Stimulated activated CD4-positive, alpha-beta T cell treated with anti-CD3 and anti-CD28 coated beads, Interleukin-12 subunit alpha, Interleukin-12 subunit beta, amount 100 ng/mL, for 4 hours (primary cell): ENCODE data around the gene FIBCD1.
"Not testable (repeated sequence)": the region's sequence is repeated elsewhere in the genome, so short reads cannot be mapped to it uniquely, and the experiment has no call there.

Experiments used
- DNase-seq: peaks from one replicate; pipeline ENCODE4 v3.0.0-alpha.2; 2020

Gene FIBCD1

DNA sequence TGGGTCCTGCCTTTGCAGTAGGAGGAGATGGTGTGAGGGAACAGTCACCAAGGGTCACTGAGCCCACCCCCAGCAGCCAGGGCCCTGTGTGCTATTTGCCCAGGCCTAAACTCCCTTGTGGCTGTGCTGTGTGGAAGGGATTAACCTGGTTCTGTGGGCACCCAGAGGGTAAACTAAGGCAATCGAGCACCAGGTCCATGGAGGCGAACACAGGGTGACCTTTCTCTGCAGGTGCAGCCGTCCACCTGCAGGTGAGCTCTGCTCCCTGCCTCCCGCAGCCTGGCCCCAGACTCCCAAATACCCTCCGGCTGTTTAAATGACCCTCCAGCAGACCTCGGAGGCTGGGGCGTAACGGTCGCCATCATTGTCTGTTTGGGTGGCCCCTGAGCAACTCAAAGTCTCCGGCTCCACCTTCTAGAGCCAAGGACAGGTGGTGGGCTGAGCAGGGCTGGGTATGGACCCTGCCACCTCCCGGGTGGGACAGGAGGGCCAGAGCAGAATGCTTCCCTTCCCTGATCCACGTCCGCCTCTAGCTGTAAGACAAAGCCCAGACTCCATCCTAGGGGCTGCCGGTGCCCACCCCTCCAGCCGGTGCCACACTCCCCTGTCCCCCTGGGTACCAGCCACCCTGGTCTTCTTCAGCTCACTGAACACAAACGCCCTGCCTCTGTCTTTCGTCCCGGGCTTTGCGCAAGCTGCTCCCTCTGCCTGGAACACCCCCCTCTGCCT is 34.1 kb upstream of the FIBCD1 start:
- no peak for DNase-seq

DNA sequence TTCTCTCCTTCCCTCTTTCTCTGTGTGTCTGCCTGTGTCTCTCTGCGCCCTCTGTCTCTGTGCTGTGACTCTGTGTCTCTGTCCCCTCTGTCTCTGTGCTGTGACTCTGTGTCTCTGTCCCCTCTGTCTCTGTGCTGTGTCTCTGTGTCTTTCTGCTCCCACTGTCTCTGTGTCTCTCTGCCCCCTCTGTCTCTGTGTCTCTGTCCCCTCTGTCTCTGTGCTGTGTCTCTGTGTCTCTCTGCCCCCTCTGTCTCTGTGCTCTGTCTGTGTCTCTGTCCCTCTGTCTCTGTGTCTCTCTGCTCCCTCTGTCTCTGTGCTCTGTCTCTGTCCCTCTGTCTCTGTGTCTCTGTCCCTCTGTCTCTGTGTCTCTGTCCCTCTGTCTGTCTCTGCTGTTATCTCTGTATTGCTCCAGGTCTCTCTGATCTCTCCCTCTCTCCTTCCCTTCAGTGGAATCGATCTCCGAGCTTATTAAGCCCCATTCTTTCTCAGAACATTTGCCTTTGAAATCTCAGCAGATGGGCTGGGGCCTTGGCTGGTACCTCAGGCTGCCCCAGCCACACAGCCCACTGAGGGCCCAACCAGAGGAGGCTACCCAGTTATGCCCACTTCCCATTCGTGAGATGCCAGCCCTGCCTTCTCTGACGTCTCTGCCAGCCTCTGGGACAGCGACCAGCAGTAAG is 33.4 kb upstream of the FIBCD1 start:
- DNase-seq: no peak

- DNase-seq: no peak
Observed at GRCh38 chr9:130971294-130971849, 32.3 kb upstream of the FIBCD1 start.

DNA sequence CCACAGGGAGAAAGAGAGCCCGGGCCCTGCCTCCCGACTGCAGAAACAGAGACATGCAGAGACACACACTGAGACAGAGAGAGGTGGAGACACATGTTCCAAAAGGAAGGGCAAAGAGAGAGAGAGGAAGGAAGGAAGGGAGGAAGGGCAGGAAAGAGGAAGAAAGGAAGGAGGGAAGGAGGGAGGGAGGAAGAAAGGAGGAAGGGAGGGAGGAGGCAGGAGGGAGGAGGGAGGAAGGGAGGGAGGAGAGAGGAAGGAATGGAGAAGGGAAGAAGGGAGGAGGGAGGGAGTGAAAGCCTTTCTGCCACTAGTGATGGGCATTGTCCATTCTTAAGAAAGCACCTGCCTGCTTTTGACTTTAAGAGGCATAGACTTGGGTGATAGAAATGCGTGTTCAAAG is 31.8 kb upstream of the FIBCD1 start:
- DNase-seq: no peak

DNA sequence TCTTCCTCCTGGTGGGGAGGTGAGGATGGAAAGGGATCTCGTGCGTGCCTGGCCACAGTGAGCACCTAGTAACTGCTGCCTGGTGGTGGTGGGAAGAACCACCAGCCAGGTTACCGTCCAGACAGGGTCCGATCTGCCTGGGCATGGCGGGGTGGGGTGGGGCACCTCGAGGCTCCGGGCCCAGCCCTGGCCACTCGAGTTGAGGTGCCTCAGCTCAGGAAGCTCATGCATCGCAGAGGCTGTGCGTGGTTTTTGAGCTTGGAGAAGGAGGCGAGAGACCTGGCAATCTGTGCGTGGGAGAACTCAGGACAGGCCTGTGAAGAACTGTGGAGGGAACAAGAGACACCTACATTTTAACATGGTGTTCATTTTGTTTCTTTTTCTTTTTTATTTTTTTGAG is 31.0 kb upstream of the FIBCD1 start:
- DNase-seq: no peak

DNA sequence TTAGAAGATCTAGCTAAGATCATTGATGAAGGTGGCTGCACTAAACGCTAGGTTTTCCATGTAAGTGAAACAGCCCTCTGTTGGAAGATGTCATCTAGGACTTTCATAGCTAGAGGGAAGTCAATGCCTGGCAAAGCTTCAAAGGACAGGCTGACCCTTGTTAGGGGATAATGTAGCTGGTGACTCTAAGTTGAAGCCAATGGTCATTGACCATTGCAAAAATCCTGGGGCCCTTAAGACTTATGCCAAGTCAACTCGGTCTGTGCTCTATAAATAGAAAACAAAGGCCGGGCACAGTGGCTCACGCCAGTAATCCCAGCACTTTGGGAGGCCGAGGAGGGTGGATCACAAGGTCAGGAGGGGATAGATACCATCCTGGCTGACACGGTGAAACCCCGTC is 26.6 kb upstream of the FIBCD1 start:
- DNase-seq: no peak

- DNase-seq: no peak
Observed at GRCh38 chr9:130963916-130964315, 24.9 kb upstream of the FIBCD1 start.

GRCh38 chr9:130963337-130963908 is 24.4 kb upstream of the FIBCD1 start:
- no peak for DNase-seq

- DNase-seq: no peak
Observed at GRCh38 chr9:130962418-130963316, 23.6 kb upstream of the FIBCD1 start.

DNA sequence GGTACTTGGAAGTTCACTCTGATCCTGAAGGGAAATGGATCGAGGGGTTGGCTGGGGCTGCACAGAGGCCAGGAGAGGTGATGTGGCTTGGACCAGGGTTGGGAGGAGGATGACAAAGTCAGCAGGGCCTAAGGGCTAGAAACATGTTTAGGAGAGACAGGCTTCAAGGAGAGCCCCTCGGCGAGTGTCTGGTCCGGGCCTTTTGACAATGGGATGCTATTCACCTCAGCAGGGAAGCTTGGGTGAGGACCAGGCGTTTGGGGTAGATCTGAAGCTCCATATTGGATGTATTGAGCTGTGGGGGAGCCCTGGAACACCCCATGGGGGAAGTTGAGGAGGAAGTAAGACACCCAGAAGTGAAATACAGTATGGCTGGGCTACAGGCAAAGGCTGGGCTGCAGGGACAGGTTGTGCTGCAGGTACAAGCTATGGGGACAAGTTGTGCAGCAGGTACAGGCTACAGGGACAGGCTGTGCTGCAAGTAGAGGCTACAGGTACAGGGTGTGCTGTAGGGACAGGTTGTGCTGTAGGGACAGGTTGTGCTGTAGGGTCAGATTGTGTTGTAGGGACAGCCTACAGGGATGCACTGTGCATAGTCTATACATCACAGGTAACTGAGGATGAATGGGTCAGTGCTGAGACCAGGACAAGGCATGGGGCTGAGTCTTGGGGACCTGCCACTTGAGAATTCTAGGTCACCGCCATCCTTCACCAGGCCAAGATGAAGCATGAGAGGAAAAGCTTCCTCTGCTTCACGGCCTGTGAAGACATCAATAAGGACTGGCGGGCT is 22.7 kb upstream of the FIBCD1 start:
- DNase-seq: no peak

GRCh38 chr9:130960522-130961378 is 21.7 kb upstream of the FIBCD1 start:
- DNase-seq: no peak

DNA sequence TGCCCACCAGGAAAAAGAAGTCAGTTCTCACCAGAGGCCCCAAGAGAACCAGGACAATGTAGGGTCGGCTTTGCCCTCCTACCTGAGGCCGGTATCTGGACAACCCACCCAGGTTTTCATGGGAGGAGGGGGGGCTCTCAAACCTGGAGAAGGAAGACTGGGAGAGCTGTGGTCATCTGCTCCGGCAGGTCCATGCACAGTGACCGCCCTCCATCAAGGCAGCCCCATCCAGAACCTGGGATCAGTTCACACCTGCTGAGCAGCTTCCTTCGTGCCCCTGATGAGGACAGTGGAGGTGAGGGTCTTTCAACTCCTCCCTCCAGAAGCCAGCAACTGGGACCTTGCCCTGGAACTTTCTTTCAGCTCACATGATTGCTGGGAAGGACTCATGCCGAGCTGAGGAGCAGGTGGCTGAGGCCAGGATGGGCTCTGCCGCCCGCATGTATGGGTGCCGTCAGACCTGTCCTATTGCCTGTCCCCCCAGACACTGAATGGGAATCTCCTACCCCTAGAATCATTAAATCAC is 20.8 kb upstream of the FIBCD1 start:
- no peak for DNase-seq

DNA sequence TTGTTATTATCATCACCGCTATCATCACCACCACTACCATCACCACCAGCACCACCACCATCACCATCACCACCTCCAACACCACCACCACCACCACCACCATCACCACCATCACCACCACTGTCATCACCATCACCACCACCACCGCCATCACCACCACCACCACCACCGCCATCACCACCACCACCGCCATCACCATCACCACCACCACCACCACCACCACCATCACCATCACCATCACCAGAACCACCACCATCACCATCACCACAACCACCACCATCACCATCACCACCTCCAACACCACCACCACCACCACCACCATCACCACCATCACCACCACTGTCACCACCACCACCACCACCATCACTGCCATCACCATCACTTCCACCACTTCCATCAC is 19.5 kb upstream of the FIBCD1 start:
- not testable (repeated sequence) for DNase-seq

DNA sequence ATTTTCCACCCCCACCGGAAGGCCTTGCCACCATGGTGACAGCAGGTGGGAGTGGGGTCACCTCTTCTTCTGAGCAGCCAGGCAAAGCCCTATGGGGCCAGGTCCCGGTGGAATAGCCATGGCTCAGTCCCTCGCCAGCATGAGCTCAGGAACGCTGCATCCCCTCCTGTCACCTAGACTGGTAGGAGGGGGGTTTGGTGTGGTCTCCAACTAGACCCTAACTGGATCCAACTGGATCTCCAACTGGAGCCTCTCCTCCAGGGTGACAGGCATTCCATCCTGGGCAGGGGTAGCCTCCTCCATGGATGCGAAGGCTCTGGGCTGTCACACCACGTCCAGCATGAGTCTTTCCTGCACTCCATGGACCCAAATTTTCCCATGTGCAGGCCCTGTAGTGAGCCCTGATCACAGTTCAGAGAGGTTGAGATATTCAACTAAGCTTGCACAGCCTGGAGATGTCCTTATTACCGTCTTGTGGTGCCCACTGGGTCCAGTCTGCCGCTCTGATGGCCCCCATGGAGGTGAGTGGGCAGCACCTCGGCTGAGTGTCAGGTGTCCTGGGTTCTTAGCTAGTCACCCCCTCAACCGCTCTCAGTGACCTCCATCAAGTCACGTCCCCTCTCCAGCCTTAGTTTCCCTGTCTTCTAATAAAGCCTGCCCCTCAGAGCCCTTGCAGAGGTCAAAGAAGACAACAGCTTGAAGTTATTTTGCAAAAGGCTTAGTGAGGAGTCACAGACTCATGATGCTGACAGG is 18.6 kb upstream of the FIBCD1 start:
- no peak for DNase-seq

DNA sequence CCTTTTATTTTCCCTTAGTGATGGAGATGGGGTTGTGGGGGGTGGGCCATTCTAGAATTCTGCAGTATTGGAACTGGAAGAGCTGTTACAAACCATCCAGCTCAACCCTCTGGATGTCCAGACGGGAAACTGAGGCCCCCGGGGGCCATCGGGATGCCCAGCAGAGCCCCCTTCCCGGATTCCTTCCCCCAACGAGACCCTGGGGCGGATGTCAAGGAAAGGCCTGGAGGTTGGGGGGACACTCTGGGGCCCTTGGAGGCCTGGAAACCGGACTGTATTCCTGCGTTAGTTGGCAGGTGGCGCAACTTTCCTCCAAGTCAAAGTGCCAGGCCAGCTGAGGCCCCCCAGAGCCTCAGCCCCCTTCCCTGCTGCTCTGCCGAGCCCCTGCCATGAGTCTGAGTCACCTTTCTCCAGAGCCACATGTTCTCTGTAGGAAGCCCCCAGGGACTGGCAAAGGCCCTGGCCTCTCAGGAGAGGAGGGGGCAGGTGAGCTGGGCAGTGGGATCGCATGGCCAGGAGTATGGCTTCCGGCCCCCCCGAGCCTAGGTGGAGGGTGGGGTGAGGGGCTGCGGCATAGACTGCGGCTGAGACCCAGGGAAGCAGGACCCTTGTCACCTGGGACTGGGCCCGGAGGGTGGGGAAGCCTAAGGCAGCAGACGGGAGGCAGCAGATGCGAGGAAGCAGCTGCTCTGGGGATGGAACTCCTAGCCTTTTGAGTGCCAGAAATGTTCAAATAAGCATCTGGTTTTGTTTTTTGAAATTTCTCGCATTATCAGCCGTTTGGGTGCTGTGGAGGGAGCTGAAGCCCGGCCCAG is 17.8 kb upstream of the FIBCD1 start:
- no peak for DNase-seq

DNA sequence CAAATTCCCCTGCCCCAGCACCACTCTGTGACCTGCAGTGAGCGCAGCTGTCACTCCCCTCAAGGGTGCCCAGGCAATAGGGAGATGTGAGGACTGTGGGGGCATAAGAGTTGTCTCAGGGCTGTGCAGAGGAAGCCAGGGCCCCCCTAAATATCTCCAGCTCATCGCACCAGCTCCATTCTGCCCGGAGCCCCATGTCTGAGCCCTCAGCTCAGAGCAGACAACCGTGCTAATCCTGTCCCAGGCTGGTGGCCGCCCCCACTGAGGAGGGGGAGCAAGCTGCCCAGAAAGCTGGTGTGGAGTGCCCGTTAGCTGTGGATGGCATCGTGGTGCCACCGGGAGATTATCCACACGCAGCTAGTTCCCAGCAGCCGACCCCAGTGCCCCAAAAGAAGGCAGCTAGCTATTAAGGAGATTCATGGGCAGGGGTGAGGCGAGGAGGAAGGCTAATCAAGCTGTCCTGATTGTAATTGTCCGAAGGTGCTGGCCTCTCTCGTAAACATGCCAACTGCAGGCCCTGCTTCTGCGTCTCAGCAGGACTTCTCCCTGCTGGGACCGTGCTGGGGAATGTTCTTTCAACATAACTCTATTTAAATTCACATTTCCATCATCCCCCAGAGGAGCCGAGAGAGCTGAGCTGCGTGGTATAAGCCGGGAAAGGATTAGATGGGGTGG is 17.0 kb upstream of the FIBCD1 start:
- no peak for DNase-seq

GRCh38 chr9:130954925-130955324 is 15.9 kb upstream of the FIBCD1 start:
- not testable (repeated sequence) for DNase-seq

DNA sequence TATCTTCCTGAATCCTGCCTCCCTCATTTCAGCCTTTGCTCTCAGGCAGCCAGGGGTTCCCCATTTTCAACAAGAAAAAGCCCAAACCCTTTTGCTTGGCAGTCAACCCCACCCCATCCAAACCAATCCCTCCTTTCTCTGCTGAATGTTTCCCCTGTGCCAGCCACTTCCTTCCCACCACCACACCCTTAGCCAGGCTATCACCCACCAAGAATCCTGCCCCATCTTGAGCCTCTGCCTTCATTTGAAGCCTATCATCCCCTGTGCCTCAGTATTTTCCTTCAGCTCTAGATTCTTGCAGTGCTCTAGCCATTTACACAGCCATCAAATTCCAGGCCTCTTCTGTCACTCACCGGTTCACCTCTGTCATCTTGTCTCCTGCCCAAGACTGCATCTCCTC is 15.3 kb upstream of the FIBCD1 start:
- no peak for DNase-seq
